ENCODE results near the gene PPIF.

The PPIF gene

DNA sequence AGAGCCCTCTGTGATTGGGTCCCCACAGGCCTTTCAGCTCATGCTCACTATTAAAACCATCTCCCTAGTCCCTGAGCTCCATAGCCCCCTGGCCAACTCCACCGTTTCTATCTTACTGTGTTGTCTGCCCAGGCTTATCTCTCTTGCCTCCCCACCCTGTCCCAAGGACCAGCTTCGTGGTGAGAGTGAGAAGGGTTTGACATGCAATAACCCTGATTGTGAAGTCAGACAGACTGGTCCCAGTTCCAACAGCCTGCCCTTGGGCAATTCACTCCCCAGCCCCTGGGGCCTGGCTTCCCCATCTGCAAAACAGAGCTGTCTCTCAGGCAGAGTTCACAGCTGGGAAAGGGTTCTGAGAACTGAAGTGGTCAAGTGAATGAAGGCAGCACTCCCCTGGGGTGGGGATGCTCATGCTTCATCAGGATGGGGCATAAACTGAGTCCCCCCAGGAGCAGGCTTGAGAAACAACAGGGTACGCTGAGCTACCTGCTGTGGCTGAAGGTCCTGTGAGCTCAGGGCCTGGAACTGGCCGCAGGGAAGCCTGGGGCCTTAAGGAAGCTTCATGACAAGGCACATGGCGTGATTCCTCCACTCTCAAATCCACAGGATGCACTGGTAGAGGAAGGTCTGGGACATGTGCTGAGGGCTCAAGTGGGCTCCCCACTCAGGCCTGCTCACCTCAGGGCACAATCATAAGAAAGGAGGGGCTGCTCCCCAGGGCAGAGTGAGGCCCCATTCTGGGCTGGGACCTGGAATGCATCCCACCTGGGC lies 1.8 kb upstream of the PPIF start:
- Histone ChIP-seq H3K4me1 (ENCODE audit: control insufficient read depth, insufficient read depth, low read length) (peaks cover 74% of the 10 kb centered on the region), H3K9me3 (ENCODE audit: control insufficient read depth, low read length) (no peaks in the 10 kb centered on the region), H3K9ac (ENCODE audit: low read length) (peak overlapping the region; percentile 62), H3K27me3 (replicated peaks; ENCODE audit: control insufficient read depth, insufficient read depth, low read length) (no peaks in the 10 kb centered on the region), H3K4me3 (ENCODE audit: low read length) (no peak overlapping the region), H3K36me3 (ENCODE audit: control insufficient read depth, insufficient read depth, low read length, severe bottlenecking) (peaks cover 18% of the 10 kb centered on the region)
- no peak for DNase-seq (ENCODE audit: low read depth)

DNA sequence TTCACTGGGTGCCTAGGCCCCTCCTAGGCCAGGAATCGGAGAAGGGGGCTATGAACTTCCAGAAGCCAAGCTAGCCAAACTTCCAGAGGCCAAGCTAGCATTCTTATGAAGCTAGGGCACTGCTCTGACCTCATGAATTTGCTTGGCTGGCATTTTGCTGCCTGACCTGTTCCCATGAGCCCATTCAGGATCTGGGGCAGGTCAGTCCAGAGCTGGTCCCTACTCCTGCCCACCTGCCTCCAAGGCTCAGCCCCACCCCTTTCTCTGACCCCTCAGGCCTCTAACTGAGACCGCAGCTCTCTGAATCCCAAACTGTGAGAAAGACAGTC lies 1.3 kb upstream of the PPIF start:
- Histone ChIP-seq H3K9ac (ENCODE audit: low read length) (peak overlapping the region; percentile 62), H3K4me1 (ENCODE audit: control insufficient read depth, insufficient read depth, low read length) (peaks cover 71% of the 10 kb centered on the region)

DNA sequence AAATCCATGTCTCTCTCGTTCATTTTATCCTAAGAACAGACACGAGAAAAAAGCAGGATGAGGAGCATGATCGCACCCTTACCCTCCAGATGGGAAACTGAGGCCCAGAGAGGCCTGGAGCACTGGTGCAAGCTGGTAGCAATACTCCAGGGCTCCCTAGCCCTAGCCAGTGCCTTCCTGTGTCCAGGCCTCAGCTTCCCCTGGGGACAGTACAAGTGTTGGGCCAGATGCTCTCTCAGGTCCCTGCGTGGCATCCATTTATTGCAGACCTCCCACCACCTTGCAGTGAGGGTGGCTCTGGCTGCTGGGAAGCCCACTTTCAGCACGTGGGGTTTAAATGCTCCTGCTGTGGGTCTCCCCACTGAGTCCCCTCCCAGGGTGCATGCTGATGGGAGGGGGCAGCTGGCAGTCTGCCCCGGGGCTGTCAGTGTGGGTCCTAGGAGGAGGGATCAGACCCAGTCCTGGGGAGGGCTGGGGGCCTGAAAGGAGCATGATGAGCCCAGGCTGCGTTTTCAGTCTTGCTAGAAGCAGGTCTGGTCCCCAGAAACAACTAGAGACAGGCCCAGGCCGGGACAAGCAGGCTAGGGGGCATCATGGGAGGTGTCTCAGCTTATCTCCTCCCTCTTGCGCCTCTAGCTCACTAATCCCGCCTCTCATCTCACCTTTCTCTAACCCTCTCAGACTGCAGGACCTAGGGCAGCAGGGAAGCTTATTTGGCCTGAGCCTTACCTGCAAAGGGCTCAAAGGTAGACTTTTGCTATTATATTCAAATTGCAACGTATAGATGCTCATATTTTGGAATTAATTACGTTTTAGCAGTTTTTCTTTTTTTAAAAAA lies 662 bp upstream of the PPIF start:
- Histone ChIP-seq H3K9ac (ENCODE audit: low read length) (peak overlapping the region; percentile 62), H3K4me3 (ENCODE audit: low read length) (peak overlapping the region; percentile 91), H3K9me3 (ENCODE audit: control insufficient read depth, low read length) (no peaks in the 10 kb centered on the region), H3K27me3 (replicated peaks; ENCODE audit: control insufficient read depth, insufficient read depth, low read length) (no peaks in the 10 kb centered on the region), H3K36me3 (ENCODE audit: control insufficient read depth, insufficient read depth, low read length, severe bottlenecking) (peaks cover 29% of the 10 kb centered on the region), H3K4me1 (ENCODE audit: control insufficient read depth, insufficient read depth, low read length) (peaks cover 68% of the 10 kb centered on the region)
- DNase-seq (ENCODE audit: low read depth), result no peak

More for the DNA sequence above, 1.3 kb upstream of the PPIF start:
- no peak for DNase-seq (ENCODE audit: low read depth)
- no peaks in the 10 kb centered on the region for H3K9me3 ChIP-seq (ENCODE audit: control insufficient read depth, low read length)
- peaks cover 23% of the 10 kb centered on the region for H3K36me3 ChIP-seq (ENCODE audit: control insufficient read depth, insufficient read depth, low read length, severe bottlenecking)
- H3K4me3 ChIP-seq (ENCODE audit: low read length), result no peak overlapping the region
- H3K27me3 ChIP-seq (replicated peaks; ENCODE audit: control insufficient read depth, insufficient read depth, low read length), result no peaks in the 10 kb centered on the region

DNA sequence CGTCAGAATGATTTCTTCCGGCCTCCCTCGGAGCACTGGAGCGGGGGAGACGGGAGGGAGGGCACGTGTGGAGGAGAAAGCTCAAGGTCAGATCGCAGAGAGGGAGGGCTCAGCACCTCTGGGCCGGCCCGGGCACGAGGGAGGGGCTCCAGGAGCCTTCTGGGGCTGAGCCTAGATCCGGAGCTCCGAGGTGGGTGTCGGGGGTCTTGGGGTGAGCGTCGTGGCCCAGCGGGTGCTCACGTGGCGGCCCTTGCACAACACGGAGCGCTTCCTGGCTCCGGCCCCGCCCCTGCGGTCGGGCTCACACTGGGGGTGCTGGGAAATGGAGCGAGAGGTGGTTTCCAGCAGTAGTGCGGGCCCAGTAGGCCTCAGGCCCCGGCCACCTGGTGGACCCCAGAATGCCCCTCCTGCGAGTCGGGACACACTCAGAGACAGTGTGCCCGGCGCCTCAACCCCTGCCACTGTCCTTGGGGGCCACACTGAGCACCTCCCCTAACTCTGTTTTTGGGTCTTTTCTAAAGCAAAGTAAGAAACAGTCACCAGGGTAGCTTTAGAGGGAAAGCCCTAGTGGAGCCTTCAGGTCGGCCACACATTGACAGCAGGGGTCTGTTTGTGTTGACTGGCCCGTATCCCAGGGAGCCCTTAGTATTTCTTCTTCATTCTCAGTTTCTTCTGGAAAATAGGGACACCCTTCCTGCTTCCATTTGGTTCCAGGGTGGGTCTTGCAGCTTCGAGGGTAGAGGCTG lies 798 bp downstream of the PPIF start:
- peak; percentile 80 for DNase-seq (ENCODE audit: low read depth)
- no peaks in the 10 kb centered on the region for H3K9me3 ChIP-seq (ENCODE audit: control insufficient read depth, low read length)
- H3K27me3 ChIP-seq (replicated peaks; ENCODE audit: control insufficient read depth, insufficient read depth, low read length), result no peaks in the 10 kb centered on the region

DNA sequence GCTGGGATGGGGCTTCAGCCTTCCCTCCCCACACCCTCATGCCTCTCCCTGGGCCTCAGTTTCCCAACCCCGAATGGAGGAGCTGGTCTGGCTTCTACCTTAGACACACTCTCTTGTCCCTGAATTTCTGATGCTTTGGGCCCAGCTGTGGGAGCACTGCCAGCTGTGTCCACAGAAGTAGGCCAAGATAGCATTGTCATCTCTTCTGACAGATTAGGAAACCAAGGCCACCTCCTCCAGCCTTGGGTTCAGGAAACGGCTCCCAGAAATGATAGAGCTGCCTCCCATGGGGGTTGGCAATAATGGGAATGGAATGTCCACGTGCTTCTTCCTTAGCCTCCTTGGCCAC lies 1.3 kb downstream of the PPIF start:
- Histone ChIP-seq H3K4me1 (ENCODE audit: control insufficient read depth, insufficient read depth, low read length) (peaks cover 51% of the 10 kb centered on the region), H3K36me3 (ENCODE audit: control insufficient read depth, insufficient read depth, low read length, severe bottlenecking) (peaks cover 49% of the 10 kb centered on the region), H3K4me3 (ENCODE audit: low read length) (peak overlapping the region; percentile 91), H3K9me3 (ENCODE audit: control insufficient read depth, low read length) (no peaks in the 10 kb centered on the region), H3K9ac (ENCODE audit: low read length) (peak overlapping the region; percentile 95), H3K27me3 (replicated peaks; ENCODE audit: control insufficient read depth, insufficient read depth, low read length) (no peaks in the 10 kb centered on the region)
- peak; percentile 21 for DNase-seq (ENCODE audit: low read depth)

More for the DNA sequence above, 798 bp downstream of the PPIF start:
- Histone ChIP-seq H3K4me3 (ENCODE audit: low read length) (peak overlapping the region; percentile 91), H3K4me1 (ENCODE audit: control insufficient read depth, insufficient read depth, low read length) (peaks cover 55% of the 10 kb centered on the region), H3K9ac (ENCODE audit: low read length) (peak overlapping the region; percentile 95), H3K36me3 (ENCODE audit: control insufficient read depth, insufficient read depth, low read length, severe bottlenecking) (peaks cover 44% of the 10 kb centered on the region)

DNA sequence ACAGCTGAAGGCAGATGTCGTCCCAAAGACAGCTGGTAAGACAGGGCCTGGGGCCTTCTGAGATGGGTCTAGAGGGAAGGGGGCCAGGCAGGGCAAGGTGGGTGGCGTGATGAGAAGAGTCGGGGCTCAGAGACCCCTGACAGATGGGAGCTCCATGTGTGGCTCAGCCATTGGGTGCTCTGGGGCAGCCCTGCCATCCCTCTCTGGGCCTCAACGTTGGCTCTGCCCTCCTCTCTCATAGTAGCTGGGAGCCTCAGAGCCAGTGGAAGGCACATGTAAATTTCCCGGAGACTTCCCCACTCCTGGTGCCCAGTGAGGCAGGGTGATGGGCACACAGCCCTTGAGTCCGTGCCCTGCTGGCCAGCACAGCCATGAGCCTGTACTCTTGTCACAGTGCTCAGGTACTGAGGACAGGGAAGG lies 1.8 kb downstream of the PPIF start:
- peaks cover 51% of the 10 kb centered on the region for H3K4me1 ChIP-seq (ENCODE audit: control insufficient read depth, insufficient read depth, low read length)
- no peak for DNase-seq (ENCODE audit: low read depth)
- H3K36me3 ChIP-seq (ENCODE audit: control insufficient read depth, insufficient read depth, low read length, severe bottlenecking), result peaks cover 54% of the 10 kb centered on the region
- peak overlapping the region; percentile 95 for H3K9ac ChIP-seq (ENCODE audit: low read length)
- no peaks in the 10 kb centered on the region for H3K9me3 ChIP-seq (ENCODE audit: control insufficient read depth, low read length)
- no peaks in the 10 kb centered on the region for H3K27me3 ChIP-seq (replicated peaks; ENCODE audit: control insufficient read depth, insufficient read depth, low read length)
- H3K4me3 ChIP-seq (ENCODE audit: low read length), result peak overlapping the region; percentile 91

DNA sequence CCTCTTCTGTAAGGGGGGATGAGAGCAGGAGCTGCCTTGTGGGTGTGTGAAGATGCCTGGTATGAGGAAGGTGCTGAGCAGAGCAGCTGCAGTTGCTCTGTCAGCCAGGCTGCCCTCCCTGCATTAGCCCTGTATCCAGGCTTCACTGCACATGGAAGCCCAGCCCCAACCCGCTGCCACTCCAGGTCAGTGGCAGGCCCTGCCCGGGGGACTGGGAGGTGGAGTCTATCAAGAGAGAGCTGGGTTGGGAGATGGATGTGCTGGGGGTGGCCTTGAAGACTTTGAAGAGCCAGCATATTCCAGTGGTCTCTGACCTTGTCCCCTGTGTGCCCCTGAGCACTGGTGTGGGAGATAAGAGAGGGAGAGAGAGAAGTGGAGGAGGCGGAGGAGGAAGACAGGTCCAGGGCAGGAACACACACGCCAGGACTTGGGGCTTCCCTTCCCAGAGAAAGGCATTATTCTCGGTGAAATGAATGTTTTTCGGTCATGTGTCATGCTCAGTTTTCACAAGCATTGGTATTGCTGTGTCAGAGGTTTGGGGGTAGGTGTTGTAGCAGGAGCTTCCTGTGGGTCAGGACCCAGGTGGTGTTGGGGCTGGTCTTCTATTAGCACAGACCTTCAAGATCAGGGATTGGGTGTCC lies 2.6 kb downstream of the PPIF start:
- peaks cover 47% of the 10 kb centered on the region for H3K4me1 ChIP-seq (ENCODE audit: control insufficient read depth, insufficient read depth, low read length)
- H3K36me3 ChIP-seq (ENCODE audit: control insufficient read depth, insufficient read depth, low read length, severe bottlenecking), result peaks cover 62% of the 10 kb centered on the region

DNA sequence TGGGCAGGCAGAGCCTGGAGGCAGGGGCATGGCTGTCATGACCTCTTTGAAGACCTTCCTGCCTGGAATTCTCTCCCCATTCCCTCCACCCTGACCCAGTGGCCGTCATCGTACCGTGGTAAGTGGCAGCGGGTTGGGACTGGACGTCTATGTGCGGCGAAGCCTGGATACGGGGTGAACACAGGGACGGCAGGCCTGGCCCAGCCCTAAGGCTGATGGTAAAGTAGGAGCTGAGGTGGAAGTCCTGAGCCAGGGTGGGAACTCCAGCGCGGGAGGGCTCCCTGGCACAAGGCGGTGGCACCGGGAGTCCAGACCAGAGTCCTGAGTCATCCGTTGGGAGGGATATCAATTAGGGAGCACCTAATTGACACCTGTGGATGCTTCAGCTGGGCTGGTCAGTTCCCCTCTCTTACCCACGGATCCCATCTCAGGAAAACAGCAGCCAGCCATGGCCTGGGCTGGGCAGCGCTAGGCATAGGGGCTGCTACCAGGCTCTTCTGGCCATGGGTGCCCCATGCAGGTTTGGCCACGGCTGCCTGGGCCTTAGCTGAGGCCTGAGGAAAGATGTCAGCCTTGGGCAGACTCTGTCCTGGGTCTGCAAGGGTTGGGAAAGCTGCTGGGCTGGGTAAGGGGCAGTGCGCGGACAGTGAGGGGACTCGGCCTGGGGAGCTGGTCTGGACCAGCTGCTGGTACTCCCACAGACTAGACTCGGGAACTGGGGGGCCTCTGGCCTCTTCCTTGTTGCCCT lies 3.3 kb downstream of the PPIF start:
- H3K36me3 ChIP-seq (ENCODE audit: control insufficient read depth, insufficient read depth, low read length, severe bottlenecking), result peaks cover 69% of the 10 kb centered on the region
- no peaks in the 10 kb centered on the region for H3K27me3 ChIP-seq (replicated peaks; ENCODE audit: control insufficient read depth, insufficient read depth, low read length)
- no peak for DNase-seq (ENCODE audit: low read depth)
- no peak overlapping the region for H3K4me3 ChIP-seq (ENCODE audit: low read length)
- H3K9ac ChIP-seq (ENCODE audit: low read length), result no peak overlapping the region
- peaks cover 40% of the 10 kb centered on the region for H3K4me1 ChIP-seq (ENCODE audit: control insufficient read depth, insufficient read depth, low read length)
- no peaks in the 10 kb centered on the region for H3K9me3 ChIP-seq (ENCODE audit: control insufficient read depth, low read length)

More for the DNA sequence above, 2.6 kb downstream of the PPIF start:
- Histone ChIP-seq H3K4me3 (ENCODE audit: low read length) (peak overlapping the region; percentile 91), H3K27me3 (replicated peaks; ENCODE audit: control insufficient read depth, insufficient read depth, low read length) (no peaks in the 10 kb centered on the region), H3K9me3 (ENCODE audit: control insufficient read depth, low read length) (no peaks in the 10 kb centered on the region), H3K9ac (ENCODE audit: low read length) (peak overlapping the region; percentile 95)
- DNase-seq (ENCODE audit: low read depth), result no peak

DNA sequence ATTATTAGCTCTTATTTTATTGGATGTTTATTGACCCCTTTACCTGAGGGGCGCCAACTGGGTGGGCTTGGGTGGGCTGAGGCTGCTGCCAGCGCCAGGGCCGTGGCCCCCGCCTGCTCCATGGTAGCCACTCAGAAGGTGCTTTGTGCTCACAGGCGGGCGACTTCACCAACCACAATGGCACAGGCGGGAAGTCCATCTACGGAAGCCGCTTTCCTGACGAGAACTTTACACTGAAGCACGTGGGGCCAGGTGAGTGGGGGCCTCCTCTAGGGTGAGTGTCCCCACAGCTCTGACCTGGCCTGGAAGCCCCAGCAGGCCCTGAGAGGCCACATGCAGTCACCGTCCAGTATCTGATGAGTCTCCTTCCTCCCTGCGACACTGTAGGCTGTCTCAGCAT lies 4.1 kb downstream of the PPIF start:
- Histone ChIP-seq H3K9me3 (ENCODE audit: control insufficient read depth, low read length) (no peaks in the 10 kb centered on the region), H3K36me3 (ENCODE audit: control insufficient read depth, insufficient read depth, low read length, severe bottlenecking) (peaks cover 77% of the 10 kb centered on the region), H3K4me3 (ENCODE audit: low read length) (no peak overlapping the region), H3K4me1 (ENCODE audit: control insufficient read depth, insufficient read depth, low read length) (peaks cover 32% of the 10 kb centered on the region), H3K9ac (ENCODE audit: low read length) (no peak overlapping the region), H3K27me3 (replicated peaks; ENCODE audit: control insufficient read depth, insufficient read depth, low read length) (no peaks in the 10 kb centered on the region)
- DNase-seq (ENCODE audit: low read depth), result no peak

DNA sequence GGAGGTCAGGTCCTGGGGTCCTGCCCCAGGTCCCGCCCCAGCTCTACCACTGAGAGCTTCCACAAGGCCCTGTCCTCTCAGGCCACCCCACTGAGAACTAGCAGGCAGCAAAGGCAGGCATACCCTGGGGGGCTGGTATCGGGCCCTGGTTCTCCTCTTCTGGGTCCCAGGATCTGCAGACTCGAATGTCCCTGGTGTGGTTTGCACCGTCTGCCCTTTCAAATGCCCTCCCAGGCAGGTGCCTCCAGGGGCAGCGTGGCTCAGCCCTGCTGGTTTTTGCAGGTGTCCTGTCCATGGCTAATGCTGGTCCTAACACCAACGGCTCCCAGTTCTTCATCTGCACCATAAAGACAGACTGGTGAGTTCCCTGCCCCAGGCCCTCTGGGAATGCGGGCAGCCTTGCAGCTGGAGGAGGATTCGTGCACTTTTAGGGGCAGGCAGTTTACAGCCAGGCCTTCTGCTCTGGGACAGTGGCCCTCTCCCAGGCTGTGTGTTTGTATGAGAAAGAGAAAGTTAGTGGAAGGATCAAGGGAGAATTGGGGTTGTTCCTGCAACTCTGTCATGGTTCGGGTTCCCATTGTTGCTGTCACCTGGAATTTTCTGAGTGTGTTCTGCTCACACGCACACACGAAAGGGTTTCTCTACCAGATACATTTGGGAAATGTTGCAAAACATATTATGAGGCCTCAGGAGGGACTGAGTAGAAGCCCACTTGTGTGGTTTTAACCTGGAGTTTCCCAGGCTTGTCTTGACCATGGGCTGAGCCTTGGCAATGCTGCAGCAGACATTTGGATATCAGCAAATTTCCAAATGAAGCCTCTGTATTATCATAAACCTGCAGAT lies 5.0 kb downstream of the PPIF start:
- H3K4me3 ChIP-seq (ENCODE audit: low read length), result no peak overlapping the region
- peaks cover 77% of the 10 kb centered on the region for H3K36me3 ChIP-seq (ENCODE audit: control insufficient read depth, insufficient read depth, low read length, severe bottlenecking)
- DNase-seq (ENCODE audit: low read depth), result no peak
- H3K27me3 ChIP-seq (replicated peaks; ENCODE audit: control insufficient read depth, insufficient read depth, low read length), result no peaks in the 10 kb centered on the region
- no peaks in the 10 kb centered on the region for H3K9me3 ChIP-seq (ENCODE audit: control insufficient read depth, low read length)
- peaks cover 25% of the 10 kb centered on the region for H3K4me1 ChIP-seq (ENCODE audit: control insufficient read depth, insufficient read depth, low read length)
- H3K9ac ChIP-seq (ENCODE audit: low read length), result no peak overlapping the region
